Stomach (tissue), 4 donors: ENCODE results near the gene LTB4R.

ENCODE experiments used
- POLR2A ChIP-seq, 4 donors: fragments of 450-650 bp; IDR thresholded peaks; one replicate each; pipeline ENCODE4 v1.6.1; 2016; ENCODE audit warnings: antibody characterized with exemption in 4 of 4, control low read depth in 2 of 4, mild to moderate bottlenecking in 1 of 4, moderate library complexity in 1 of 4
- POLR2AphosphoS5 ChIP-seq, 3 donors: sonication (generic); formaldehyde crosslinking; IDR thresholded peaks; one replicate each; pipeline ENCODE4 v1.6.1; 2016; ENCODE audit warnings: antibody characterized with exemption in 3 of 3
- TF ChIP-seq, protein P1 (sequence below), 7 experiments: fragments of 450-650 bp in 4 of 7; fragments of 200-600 bp in 3 of 7; sonication (generic) in 3 of 7; IDR thresholded peaks; one replicate each; pipeline ENCODE4 v1.5.1; 2016 to 2019; ENCODE audit warnings: antibody characterized with exemption in 7 of 7, control low read depth in 2 of 7, mild to moderate bottlenecking in 1 of 7

DNA sequence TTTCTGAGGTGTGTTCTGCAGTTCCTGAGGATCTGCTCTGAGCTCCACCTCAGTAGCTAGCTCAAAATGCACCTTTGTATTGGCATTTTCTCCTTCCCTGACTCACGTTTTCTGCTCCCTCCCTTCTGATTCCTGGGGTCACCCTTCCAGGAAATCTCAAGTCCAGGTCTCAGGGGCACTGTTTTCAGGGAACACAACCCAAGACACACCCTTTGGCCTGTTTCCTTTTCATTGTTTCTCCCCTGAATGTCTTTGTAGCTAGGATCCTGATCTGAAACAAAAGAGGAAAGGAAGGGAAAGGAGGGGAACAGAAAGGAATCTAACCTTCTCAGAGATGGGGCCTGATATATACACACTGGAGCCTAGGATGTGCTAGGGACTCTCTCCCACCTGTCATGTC is 35.8 kb downstream of the LTB4R start:
- TF ChIP-seq POLR2A (IDR thresholded peaks at IDR 0.05) (no peak), POLR2AphosphoS5 (IDR thresholded peaks at IDR 0.05) (no peak)
- TF ChIP-seq, protein P1, sequence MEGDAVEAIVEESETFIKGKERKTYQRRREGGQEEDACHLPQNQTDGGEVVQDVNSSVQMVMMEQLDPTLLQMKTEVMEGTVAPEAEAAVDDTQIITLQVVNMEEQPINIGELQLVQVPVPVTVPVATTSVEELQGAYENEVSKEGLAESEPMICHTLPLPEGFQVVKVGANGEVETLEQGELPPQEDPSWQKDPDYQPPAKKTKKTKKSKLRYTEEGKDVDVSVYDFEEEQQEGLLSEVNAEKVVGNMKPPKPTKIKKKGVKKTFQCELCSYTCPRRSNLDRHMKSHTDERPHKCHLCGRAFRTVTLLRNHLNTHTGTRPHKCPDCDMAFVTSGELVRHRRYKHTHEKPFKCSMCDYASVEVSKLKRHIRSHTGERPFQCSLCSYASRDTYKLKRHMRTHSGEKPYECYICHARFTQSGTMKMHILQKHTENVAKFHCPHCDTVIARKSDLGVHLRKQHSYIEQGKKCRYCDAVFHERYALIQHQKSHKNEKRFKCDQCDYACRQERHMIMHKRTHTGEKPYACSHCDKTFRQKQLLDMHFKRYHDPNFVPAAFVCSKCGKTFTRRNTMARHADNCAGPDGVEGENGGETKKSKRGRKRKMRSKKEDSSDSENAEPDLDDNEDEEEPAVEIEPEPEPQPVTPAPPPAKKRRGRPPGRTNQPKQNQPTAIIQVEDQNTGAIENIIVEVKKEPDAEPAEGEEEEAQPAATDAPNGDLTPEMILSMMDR (IDR thresholded peaks at IDR 0.05) = no peak
